NCI-H1105 treated with DMSO at 0.1 percent for 48 hours (cell line): ENCODE data around the gene SHCBP1.
"Not testable (repeated sequence)": the region's sequence is repeated elsewhere in the genome, so short reads cannot be mapped to it uniquely, and the experiment has no call there.

Experiments used
- DNase-seq: peaks from one replicate; lab custom pipeline; 2025; lab: John Stamatoyannopoulos, UW

SHCBP1 gene

DNA sequence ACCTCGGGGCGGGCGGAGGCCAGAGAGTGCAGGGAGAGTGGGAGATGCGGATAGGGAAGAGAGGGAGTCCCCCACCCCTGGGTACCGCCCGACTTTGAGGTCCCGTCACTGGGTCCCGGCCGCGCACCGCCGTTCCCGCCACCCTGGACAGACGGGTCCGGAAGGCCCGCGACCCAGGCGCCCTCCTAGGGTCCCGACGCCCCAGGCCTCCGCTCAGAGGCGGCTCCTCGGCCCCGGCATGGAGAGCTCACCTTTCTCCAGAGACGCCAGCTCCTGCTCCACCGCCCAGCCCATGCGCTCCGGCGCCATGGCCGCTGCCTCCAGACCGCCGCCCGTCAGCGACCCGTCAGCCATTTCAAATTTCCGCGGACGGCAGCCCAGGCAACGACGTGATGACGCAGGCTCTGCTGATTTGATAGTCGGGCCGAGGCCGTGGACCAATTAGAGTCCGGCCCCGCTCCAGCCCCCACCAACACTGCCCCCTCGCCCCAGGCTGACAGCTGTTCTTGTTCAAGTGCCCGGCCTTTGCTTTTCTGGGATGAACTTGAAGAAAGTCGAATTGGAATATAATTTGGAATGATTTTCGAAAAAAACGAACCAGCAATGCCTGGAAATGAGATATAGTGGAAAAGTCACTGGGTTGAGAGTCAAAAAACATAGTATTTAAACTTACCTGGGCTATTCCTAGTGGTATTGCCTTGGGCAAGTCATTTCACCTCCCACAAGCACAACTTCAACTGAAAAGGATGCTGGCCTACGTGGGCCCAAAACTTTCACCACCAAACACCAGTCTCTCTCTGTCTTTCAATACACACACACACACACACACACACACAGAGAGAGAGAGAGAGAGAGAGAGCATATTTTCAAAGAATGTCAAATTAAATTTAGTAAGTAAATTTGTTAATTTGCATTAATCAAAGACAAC, at the start of gene SHCBP1:
Gene SHCBP1, minus strand, starts transcription at position 374 of the 928 bp plus-strand sequence. Its CDS starts 20 bp downstream, at position 354.
- peak; percentile 92 for DNase-seq

DNA sequence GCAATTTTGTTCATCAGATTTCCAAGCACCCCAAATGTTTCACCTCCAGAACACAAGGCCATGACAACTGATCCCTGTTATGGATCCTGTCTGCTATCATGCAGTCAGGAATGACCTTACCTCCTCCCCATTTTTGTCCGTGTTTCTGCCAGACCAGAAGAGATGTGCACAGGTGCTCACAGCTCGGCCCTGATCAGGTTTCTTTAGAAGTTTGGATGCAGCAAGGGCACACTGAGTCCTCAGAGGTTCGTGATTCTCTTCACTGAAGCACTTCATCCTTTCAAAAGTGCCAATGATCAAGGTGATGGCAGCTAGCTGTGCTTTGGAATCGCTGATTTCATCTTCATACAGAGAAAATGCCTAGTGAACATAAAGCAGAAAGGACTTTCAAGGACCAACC, 40.9 kb upstream of the SHCBP1 start:
- no peak for DNase-seq

GRCh38 chr16:46658925-46659324, 37.7 kb upstream of the SHCBP1 start:
- DNase-seq = no peak

DNA sequence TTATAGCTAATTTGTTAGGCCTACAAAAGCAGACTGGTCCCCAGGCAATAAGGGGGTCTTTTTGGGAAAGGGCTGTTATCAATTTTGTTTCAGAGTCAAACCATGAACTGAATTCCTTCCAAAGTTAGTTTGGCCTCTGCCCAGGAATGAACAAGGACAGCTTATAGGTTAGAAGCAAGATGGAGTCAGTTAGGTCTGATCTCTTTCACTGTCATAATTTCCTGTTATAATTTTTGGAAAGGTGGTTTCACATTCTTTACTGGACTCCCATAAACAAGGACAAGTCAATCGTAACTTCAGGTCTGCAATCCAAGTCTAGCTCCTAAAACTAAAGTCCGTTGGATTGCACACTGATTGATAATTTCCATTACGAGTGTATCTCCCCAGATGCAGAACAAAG, 30.1 kb upstream of the SHCBP1 start:
- no peak for DNase-seq

DNA sequence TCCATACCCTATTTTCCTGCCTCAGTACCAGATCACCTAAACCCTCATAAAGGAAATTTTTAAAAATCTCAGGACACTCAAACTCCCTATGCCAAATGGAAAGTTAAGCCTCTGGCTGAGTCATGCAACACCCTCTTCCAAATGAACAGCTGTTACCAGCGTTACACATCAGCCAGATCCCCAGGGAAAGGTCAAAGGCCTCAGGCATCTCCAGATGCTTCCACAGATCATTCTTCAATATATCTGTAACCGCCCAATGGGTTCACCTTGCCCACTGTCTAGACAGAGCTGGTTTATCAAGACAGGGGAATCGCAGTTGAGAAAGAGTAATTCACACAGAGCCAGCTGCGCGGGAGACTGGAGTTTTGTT, 29.1 kb upstream of the SHCBP1 start:
- DNase-seq = no peak

DNA sequence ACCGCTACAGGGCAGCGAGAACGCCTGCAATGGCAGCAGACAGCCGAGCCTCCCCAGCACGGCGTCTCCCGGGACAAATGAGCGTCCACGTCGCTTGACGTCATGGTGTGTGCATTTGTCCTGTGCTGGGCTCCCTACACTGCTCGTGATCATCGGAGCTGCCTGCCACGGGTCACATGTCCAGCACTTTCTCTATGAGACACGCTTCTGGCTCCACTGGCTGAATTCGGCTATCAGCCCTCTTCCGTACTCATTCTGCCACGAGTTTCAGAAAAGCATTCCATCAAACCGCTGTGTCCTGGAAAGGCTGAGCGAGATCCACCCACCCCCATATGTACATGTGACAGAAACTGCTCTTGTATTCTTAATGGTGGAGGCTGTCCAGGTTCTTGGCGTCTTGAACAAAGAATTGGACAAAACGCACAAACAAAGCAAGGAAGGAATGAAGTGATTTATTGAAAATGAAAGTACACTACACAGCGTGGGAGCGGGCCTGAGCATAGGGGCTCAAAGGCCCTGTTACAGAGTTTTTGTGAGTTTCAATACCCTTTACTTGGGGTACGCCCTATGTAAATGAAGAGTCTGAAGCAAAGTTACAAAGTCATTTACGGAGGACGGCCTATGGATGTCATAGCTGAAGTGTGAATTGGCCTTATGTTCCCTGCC, 28.5 kb upstream of the SHCBP1 start:
- DNase-seq = no peak

DNA sequence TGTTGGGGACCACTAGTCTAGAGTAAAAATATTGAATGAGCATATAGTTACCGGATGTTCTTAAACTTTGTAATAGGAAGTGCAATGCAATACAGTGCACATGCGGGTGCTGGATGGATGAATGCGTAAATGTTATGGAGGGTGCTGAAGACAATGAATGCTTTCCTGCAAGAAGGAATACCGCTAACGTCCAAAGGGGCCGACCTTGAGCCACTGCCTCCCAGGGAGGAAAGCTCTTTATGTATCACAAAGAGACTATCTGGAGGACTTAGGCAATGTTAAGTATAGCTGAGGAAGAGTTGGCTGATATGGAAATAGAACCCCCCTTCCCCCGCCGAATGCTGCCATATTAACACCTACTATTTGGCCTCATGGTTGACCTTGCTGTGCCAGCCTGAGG, 27.5 kb upstream of the SHCBP1 start:
- DNase-seq = no peak

- no peak for DNase-seq
Observed at GRCh38 chr16:46638947-46639925, 18.1 kb upstream of the SHCBP1 start.

DNA sequence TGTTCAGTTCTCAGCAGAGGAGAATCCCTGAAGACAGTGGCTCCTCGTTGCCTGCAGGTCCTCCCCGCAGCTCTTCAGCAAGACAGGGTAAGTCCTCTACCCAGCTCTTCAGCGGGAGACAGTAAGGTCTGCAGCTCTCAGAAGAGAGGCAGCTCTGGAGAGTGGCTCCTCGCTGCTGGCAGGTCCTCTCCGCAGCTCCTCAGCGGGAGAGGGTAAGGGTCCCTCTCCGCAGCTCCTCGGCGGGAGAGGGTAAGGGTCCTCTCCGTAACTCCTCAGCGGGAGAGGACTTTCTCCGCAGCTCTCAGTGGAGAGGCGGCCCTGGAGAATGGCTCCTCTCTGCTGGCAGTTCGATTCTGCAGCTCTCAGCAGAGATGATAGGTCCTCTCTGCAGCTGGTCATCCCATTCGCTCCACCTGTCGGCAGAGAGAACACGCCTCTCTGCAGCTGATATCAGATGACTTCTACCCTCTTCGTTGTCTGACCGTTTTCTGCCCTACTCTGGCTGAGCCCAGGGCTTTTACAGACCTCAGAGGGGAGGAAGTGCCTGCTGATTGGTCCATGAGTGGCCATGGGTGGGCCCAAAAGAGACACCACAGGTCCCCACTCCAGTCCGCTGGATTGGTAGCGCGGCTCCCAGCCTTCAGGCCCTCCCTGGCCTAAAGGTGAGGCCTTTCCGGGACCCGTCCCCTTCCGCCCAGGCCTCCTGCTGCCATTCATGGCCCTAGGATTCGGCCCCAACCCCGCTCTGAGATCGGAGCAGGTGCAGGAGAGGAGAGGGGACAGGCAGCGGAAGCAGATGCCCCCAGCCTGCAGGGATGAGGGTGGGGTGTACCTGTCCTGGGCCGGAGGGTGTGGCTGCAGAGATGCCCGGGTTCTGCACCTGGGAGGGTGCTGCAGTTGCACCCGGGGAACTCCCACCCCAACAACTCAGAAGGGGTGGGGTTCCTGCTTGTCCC, 11.9 kb upstream of the SHCBP1 start:
- no peak for DNase-seq

GRCh38 chr16:46629331-46630219, 8.4 kb upstream of the SHCBP1 start:
- no peak for DNase-seq

GRCh38 chr16:46627746-46628145, 6.6 kb upstream of the SHCBP1 start:
- DNase-seq = no peak

DNA sequence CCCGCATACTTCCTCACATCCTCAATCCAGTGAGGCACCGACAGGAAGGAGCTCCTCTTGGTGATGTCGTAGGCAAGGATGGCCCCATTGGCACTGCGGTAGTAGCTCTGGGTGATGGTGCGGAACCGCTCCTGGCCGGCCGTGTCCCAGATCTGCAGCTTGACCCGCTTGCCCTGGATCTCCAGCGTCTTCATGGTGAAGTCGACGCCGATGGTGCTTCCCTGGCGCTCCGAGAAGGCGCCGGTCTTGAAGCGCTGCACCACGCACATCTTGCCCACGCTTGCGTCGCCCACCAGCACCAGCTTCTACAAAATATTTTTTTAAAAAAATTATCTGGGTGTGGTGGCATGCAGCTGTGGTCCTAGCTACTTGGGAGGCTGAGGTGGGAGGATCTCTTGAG, 5.5 kb upstream of the SHCBP1 start:
- DNase-seq = not testable (repeated sequence)

GRCh38 chr16:46624862-46625261, 3.7 kb upstream of the SHCBP1 start:
- DNase-seq = not testable (repeated sequence)

DNA sequence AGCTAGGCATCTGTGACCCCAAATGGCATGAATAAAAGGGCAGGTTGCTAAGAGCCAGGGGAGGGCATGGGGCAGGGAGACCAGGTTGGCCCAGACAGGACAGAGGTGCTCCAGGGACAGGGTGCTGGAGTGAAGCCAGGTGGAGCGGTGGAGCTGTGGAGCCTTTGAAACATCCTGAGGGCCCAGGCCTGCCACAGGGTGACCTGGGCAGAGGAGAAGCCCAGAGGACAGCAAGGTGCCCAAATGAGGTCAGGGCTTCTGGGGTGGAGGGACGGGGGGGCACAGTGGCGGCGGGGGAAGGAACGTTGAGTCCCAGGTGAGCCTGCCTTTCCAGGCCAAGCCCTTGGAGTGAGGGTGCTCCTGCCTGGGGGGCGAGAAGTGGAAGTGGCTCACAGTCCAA, 2.5 kb upstream of the SHCBP1 start:
- not testable (repeated sequence) for DNase-seq

GRCh38 chr16:46623246-46623645, 2.1 kb upstream of the SHCBP1 start:
- DNase-seq = not testable (repeated sequence)

DNA sequence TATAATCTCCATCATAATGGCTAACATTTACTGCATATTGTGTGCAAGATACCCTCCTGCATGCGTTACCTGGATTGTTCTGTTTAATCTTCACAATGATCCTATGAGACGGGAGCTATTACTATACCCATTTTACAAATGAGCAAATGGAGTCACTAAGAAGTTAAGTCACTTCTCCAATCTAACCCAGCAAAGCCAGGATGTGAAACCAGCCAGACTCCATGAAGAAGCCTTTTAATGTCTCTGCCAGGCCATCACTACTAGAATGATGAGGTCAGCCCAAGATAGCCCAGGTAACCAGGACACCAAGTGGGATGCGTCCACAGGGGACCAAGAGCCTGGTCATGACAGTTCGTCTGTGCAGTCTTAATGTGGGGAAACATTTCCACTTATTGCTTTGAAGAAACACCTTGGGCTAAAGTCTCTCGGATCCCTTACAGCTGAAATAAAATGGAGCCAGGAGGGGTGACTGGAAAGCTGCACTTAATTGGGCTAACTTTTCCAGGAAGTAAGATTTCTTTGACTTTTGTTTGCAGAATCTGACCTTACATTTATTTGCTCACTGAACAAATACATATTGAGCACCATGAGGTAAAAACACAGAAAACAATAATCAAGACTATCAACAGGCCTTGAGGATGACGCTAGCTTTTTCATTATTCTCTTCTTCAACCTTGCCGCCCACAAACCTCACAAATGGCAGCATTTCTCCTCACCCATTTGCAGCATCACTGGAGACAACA, 926 bp upstream of the SHCBP1 start:
- DNase-seq = no peak

DNA sequence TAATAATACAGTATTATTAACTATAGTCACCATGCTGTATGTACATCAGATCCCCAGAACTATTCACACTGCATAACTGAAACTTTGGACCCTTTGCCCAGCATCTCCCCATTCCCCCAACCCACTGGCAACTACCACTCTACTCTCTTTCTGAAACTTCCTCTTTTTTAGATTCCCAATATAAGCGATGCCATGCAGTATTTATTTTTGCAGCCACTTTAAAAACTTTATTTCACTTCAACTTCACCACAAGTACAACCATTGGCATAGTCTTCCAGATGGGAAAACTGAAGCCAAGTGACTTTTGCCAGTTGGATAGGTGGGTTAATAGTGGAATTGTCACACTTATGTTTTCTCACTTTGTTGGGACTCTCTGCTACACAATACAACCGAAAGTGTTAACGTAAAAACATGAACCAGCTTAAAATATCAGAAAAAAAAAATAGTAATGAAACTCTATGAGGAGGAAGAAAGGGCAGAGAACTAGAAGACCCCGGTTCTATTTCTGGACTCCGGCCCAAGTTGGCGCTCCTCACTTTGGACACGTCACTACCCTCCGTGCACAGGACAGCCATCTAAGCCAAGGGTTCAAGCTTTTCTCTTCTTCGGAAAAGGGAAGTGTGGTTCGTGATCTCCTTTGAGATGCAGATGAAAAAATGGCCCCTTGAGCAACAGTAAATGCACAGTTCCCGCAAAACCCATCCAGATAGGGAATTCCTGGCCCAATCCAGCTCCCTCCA, 743 bp downstream of the SHCBP1 start:
- no peak for DNase-seq

GRCh38 chr16:46618516-46618915, 2.7 kb downstream of the SHCBP1 start:
- DNase-seq = no peak
